H1 (cell line): ENCODE measurements around the gene SLC8B1. TPM values are rescaled to one million over a fixed set of nuclear protein-coding genes. Genes with fewer than 3 reads are reported as not detected.

Experiments used
- ASH2L ChIP-seq: fragments of 200-600, 300-600 bp; sonication (generic); IDR thresholded peaks from one replicate; pipeline ENCODE4 v1.7.1; 2017; ENCODE audit warnings: low read length
- ATF2 ChIP-seq: IDR thresholded peaks from 2 replicates; pipeline ENCODE4 v1.6.1; 2012; ENCODE audit warnings: low read length, inconsistent platforms
- BRCA1 ChIP-seq: IDR thresholded peaks from 2 replicates; pipeline ENCODE4 v1.6.1; 2012; ENCODE audit warnings: low read depth, low read length, improper control_type of control experiment
- CHD1 ChIP-seq: IDR thresholded peaks from 2 replicates; pipeline ENCODE4 v1.6.1; 2012; ENCODE audit warnings: low read depth, low read length, improper control_type of control experiment
- CHD2 ChIP-seq: IDR thresholded peaks from 2 replicates; pipeline ENCODE4 v1.6.1; 2012; ENCODE audit warnings: low read length, improper control_type of control experiment
- CREB1 ChIP-seq: IDR thresholded peaks from 2 replicates; pipeline ENCODE4 v1.6.1; 2012; ENCODE audit warnings: inconsistent platforms
- GABPA ChIP-seq: IDR thresholded peaks from 2 replicates; pipeline ENCODE4 v1.6.1; 2011; ENCODE audit warnings: mild to moderate bottlenecking, low read length, moderate library complexity, borderline replicate concordance; ENCODE audit not compliant: insufficient read depth
- HDAC2 ChIP-seq, 2 experiments: fragments of 300-600 bp in 1 of 2; sonication (generic) in 1 of 2; IDR thresholded peaks; 2 replicates each; pipeline ENCODE4 v1.6.1; 2011 to 2012; ENCODE audit warnings: low read depth in 2 of 2, low read length in 2 of 2, mild to moderate bottlenecking in 2 of 2, moderate library complexity in 2 of 2, borderline replicate concordance in 1 of 2, inconsistent platforms in 1 of 2
- KDM4A ChIP-seq: IDR thresholded peaks from one replicate; pipeline ENCODE4 v1.7.1; 2012; ENCODE audit warnings: low read depth, mild to moderate bottlenecking, moderate library complexity, low read length, inconsistent platforms; ENCODE audit not compliant: severe bottlenecking
- PHF8 ChIP-seq: fragments of 200-600 bp; sonication (generic); conservative IDR thresholded peaks from 2 replicates; pipeline ENCODE4 v1.7.1; 2012; ENCODE audit warnings: low read depth, mild to moderate bottlenecking, inconsistent platforms, low read length, moderate library complexity
- POLR2AphosphoS5 ChIP-seq: IDR thresholded peaks from 2 replicates; pipeline ENCODE4 v1.6.1; 2011; ENCODE audit warnings: low read depth, low read length
- SIX5 ChIP-seq: IDR thresholded peaks from 2 replicates; pipeline ENCODE4 v1.6.1; 2011; ENCODE audit warnings: mild to moderate bottlenecking, low read depth, low read length
- SP1 ChIP-seq: IDR thresholded peaks from 2 replicates; pipeline ENCODE4 v1.6.1; 2011; ENCODE audit warnings: low read depth, low read length
- SP2 ChIP-seq: IDR thresholded peaks from 2 replicates; pipeline ENCODE4 v1.6.1; 2012; ENCODE audit warnings: mild to moderate bottlenecking, low read length, inconsistent platforms
- SRF ChIP-seq: IDR thresholded peaks from 2 replicates; pipeline ENCODE4 v1.6.1; 2011; ENCODE audit warnings: mild to moderate bottlenecking, low read depth, low read length, moderate library complexity
- TAF7 ChIP-seq: optimal IDR thresholded peaks from 2 replicates; pipeline ENCODE3; 2011; ENCODE audit warnings: low read depth, mild to moderate bottlenecking, inconsistent platforms, low read length, moderate library complexity, borderline replicate concordance
- polyA plus RNA-seq, 7 experiments: library from polyadenylated mRNA; depleted of rRNA in 3 of 7; stranded (reverse) in 5 of 7; unstranded in 2 of 7; fragments of >200 nt in 5 of 7; fragments of 200-250 nt in 2 of 7; gene quantifications; 1 replicate in 5 of 7; 2 replicates in 1 of 7; 4 replicates in 1 of 7; pipeline versions ENCODE4 v1.2.1 to v1.2.3, GENCODE V29; 2011 to 2013; ENCODE audit warnings: missing spikeins in 2 of 7, mixed read lengths in 2 of 7
- total RNA-seq: library from RNA; stranded (reverse); fragmentation: NEBNext Ultra II Directional; extraction: Animal tissue kit (Norgen Biotek cat#: 25700); gene quantifications from 2 replicates; pipeline ENCODE4 v1.2.1, GENCODE V29; 2021
- TF ChIP-seq, protein P1 (sequence below): IDR thresholded peaks from 2 replicates; pipeline ENCODE4 v1.6.1; 2011; ENCODE audit warnings: low read length, improper control_type of control experiment
- TF ChIP-seq, protein P2 (sequence below): IDR thresholded peaks from 2 replicates; pipeline ENCODE4 v1.6.1; 2011; ENCODE audit warnings: low read depth, mild to moderate bottlenecking, low read length; ENCODE audit not compliant: insufficient read depth
- TF ChIP-seq, protein P3 (sequence below), 3 experiments: IDR thresholded peaks; 1 replicate in 2 of 3; 2 replicates in 1 of 3; pipeline versions ENCODE4 v1.5.1 to v1.6.1; 2011; ENCODE audit warnings: low read length in 3 of 3, mild to moderate bottlenecking in 3 of 3, inconsistent platforms in 2 of 3, low read depth in 1 of 3, moderate library complexity in 1 of 3; ENCODE audit not compliant: insufficient read depth in 1 of 3; ENCODE audit errors: control extremely low read depth in 1 of 3

The SLC8B1 gene
- total and polyA plus RNA-seq, 2 of the 8 experiments (the other 6 are each of a cell fraction or from before 2014, with no cell fraction given), result 11.2 to 19.1 TPM

DNA sequence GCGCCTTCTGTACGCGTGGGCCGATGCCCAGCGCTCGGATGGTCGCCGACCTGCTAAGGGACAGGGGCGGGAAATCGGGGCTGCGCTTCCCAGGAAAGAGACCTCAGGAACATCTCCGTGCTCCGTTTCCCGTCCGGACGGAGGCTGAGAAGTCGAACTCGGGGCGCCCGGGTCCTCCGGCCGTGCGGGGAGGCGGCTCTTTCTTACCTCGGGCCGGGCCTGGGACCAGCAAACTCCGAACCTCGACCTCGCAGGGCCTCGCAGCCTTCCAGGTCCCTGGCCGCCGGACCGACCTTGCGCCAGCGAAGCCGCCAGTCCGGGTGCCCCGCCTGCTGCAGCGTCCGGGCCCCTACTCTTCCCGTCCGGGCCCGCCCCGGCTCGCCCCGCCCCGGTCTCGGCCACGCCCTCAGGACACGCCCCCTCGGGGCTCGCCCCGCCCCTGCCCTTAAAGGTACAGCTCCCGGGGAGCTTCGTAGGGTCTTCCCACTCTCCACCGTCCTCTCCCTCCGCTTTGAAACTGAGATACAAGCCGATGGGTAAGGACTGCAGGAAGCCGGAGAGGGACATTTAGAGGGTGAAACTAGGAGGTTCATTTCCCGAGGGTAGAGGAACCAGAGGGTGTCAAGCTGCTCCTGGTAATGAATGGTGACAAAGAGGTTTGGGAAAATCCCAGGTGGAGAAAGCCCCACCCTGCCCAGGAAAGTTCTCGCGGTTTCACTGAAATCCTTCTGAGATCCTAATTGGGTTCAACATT lies at the start of gene SLC8B1 (continued):
- TF ChIP-seq POLR2AphosphoS5, result peak; percentile 65
- TF ChIP-seq, protein P1, sequence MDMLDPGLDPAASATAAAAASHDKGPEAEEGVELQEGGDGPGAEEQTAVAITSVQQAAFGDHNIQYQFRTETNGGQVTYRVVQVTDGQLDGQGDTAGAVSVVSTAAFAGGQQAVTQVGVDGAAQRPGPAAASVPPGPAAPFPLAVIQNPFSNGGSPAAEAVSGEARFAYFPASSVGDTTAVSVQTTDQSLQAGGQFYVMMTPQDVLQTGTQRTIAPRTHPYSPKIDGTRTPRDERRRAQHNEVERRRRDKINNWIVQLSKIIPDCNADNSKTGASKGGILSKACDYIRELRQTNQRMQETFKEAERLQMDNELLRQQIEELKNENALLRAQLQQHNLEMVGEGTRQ, result no peak
- no peak for TF ChIP-seq CREB1
- no peak for TF ChIP-seq HDAC2 (IDR thresholded peaks at IDR 0.05; ENCODE audit: borderline replicate concordance in 1 of 2, low read depth in 2 of 2, low read length in 2 of 2)
- TF ChIP-seq ASH2L, result no peak
- TF ChIP-seq GABPA, result no peak
- TF ChIP-seq SP2, result no peak
- TF ChIP-seq SIX5, result no peak
- TF ChIP-seq, protein P2, sequence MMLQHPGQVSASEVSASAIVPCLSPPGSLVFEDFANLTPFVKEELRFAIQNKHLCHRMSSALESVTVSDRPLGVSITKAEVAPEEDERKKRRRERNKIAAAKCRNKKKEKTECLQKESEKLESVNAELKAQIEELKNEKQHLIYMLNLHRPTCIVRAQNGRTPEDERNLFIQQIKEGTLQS, result no peak
- no peak for TF ChIP-seq BRCA1
- TF ChIP-seq PHF8, result peak; percentile 77; the same call in 1 of the 2 replicates
- TF ChIP-seq CHD2, result no peak
- TF ChIP-seq SP1, result peak; percentile 72; the same call in 1 of the 2 replicates
- TF ChIP-seq KDM4A, result peak; percentile 66
- TF ChIP-seq ATF2, result no peak
- no peak for TF ChIP-seq CHD1
- TF ChIP-seq SRF, result no peak
- TF ChIP-seq TAF7, result no peak
- TF ChIP-seq, protein P3, sequence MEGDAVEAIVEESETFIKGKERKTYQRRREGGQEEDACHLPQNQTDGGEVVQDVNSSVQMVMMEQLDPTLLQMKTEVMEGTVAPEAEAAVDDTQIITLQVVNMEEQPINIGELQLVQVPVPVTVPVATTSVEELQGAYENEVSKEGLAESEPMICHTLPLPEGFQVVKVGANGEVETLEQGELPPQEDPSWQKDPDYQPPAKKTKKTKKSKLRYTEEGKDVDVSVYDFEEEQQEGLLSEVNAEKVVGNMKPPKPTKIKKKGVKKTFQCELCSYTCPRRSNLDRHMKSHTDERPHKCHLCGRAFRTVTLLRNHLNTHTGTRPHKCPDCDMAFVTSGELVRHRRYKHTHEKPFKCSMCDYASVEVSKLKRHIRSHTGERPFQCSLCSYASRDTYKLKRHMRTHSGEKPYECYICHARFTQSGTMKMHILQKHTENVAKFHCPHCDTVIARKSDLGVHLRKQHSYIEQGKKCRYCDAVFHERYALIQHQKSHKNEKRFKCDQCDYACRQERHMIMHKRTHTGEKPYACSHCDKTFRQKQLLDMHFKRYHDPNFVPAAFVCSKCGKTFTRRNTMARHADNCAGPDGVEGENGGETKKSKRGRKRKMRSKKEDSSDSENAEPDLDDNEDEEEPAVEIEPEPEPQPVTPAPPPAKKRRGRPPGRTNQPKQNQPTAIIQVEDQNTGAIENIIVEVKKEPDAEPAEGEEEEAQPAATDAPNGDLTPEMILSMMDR (IDR thresholded peaks at IDR 0.05; ENCODE audit: control extremely low read depth in 1 of 3, insufficient read depth in 1 of 3, low read depth in 1 of 3, low read length in 3 of 3), result no peak
